Neural cell (in vitro differentiated cells): Measurements from ENCODE around the gene PRDX6. TPM values are rescaled to one million over a fixed set of nuclear protein-coding genes. Genes with fewer than 3 reads are reported as not detected.

Source experiments
- H2AFZ ChIP-seq: fragments of 200-600, 300-800 bp; sonication (generic), shearing (Covaris generic); 2 replicates; pipeline ENCODE4 v1.6.0; 2014; ENCODE audit warnings: low read depth, mild to moderate bottlenecking, antibody characterized with exemption, low read length, moderate library complexity
- H3F3A ChIP-seq: fragments of 200-600 bp; shearing (Covaris generic); 2 replicates; pipeline ENCODE4 v1.6.1; 2016; ENCODE audit warnings: mild to moderate bottlenecking, moderate library complexity, mixed read lengths, antibody characterized with exemption, low read length; ENCODE audit not compliant: insufficient read depth, poor library complexity, severe bottlenecking
- H3K27ac ChIP-seq: fragments of 200-600, 300-800 bp; sonication (generic), shearing (Covaris generic); 2 replicates; pipeline ENCODE4 v1.5.1; 2014; ENCODE audit warnings: mild to moderate bottlenecking, low read length, moderate library complexity
- H3K27me3 ChIP-seq: fragments of 300-800, 200-600 bp; sonication (generic), shearing (Covaris generic); 2 replicates; pipeline ENCODE4 v1.6.0; 2014; ENCODE audit warnings: mild to moderate bottlenecking, low read depth, low read length, moderate library complexity; ENCODE audit not compliant: insufficient read depth
- H3K36me3 ChIP-seq: fragments of 300-800, 200-600 bp; sonication (generic), shearing (Covaris generic); 2 replicates; pipeline ENCODE4 v1.5.1; 2014; ENCODE audit warnings: mild to moderate bottlenecking, antibody characterized with exemption, low read length, moderate library complexity; ENCODE audit not compliant: insufficient read depth
- H3K4me2 ChIP-seq: fragments of 300-800, 200-600 bp; sonication (generic), shearing (Covaris generic); 2 replicates; pipeline ENCODE4 v1.6.0; 2014; ENCODE audit warnings: mild to moderate bottlenecking, low read length
- H3K4me3 ChIP-seq: fragments of 300-800, 200-600 bp; sonication (generic), shearing (Covaris generic); 2 replicates; pipeline ENCODE4 v1.5.1; 2014; ENCODE audit warnings: mild to moderate bottlenecking, low read length, moderate library complexity
- H3K79me2 ChIP-seq: fragments of 200-600 bp; shearing (Covaris generic); replicated peaks from 2 replicates; pipeline ENCODE4 v1.6.0; 2014; ENCODE audit warnings: mild to moderate bottlenecking, low read length, moderate library complexity; ENCODE audit not compliant: insufficient read depth
- H3K9ac ChIP-seq: fragments of 300-800, 200-600 bp; sonication (generic), shearing (Covaris generic); 2 replicates; pipeline ENCODE4 v1.6.1; 2016; ENCODE audit warnings: mild to moderate bottlenecking, low read length, mixed read lengths
- H3K9me2 ChIP-seq: fragments of 200-600 bp; shearing (Covaris generic); 2 replicates; pipeline ENCODE4 v1.6.1; 2016; ENCODE audit warnings: mild to moderate bottlenecking, low read length, mixed read lengths; ENCODE audit not compliant: insufficient read depth
- H3K9me3 ChIP-seq: fragments of 200-600, 300-800 bp; sonication (generic), shearing (Covaris generic); 2 replicates; pipeline ENCODE4 v1.6.1; 2016; ENCODE audit warnings: mild to moderate bottlenecking, mixed run types, low read length, moderate library complexity, mixed read lengths
- H4K20me1 ChIP-seq: fragments of 200-600 bp; shearing (Covaris generic); 2 replicates; pipeline ENCODE4 v1.6.1; 2016; ENCODE audit warnings: mild to moderate bottlenecking, mixed run types; ENCODE audit not compliant: insufficient read depth
- EP300 ChIP-seq: fragments of 450-650 bp; conservative IDR thresholded peaks from 2 replicates; pipeline ENCODE4 v1.6.1; 2014; ENCODE audit warnings: antibody characterized with exemption, mild to moderate bottlenecking, moderate library complexity; ENCODE audit not compliant: poor library complexity, severe bottlenecking
- EZH2 ChIP-seq: fragments of 200-600, 300-800 bp; shearing (Covaris generic), sonication (generic); IDR thresholded peaks from 2 replicates; pipeline ENCODE4 v1.6.1; 2014; ENCODE audit warnings: antibody characterized with exemption, low read length, borderline replicate concordance, mild to moderate bottlenecking; ENCODE audit not compliant: insufficient read depth, poor library complexity, severe bottlenecking
- MXI1 ChIP-seq: fragments of 450-650 bp; conservative IDR thresholded peaks from 2 replicates; pipeline ENCODE4 v1.6.1; 2014; ENCODE audit warnings: antibody characterized with exemption, mild to moderate bottlenecking; ENCODE audit not compliant: poor library complexity, severe bottlenecking
- POLR2AphosphoS5 ChIP-seq: IDR thresholded peaks from 2 replicates; pipeline ENCODE4 v1.6.1; 2012
- RAD21 ChIP-seq: fragments of 450-650 bp; conservative IDR thresholded peaks from 2 replicates; pipeline ENCODE4 v1.6.1; 2014; ENCODE audit warnings: antibody characterized with exemption, mild to moderate bottlenecking, moderate library complexity
- polyA plus RNA-seq: library from polyadenylated mRNA; depleted of rRNA; stranded (reverse); fragments of >200 nt; gene quantifications from 2 replicates; pipeline ENCODE4 v1.2.3, GENCODE V29; 2014
- TF ChIP-seq, protein P1 (sequence below): fragments of 450-650 bp; IDR thresholded peaks from 2 replicates; pipeline ENCODE4 v1.5.1; 2014; ENCODE audit warnings: antibody characterized with exemption, mild to moderate bottlenecking, moderate library complexity; ENCODE audit not compliant: poor library complexity, severe bottlenecking
- TF ChIP-seq, protein P2 (sequence below): IDR thresholded peaks from 2 replicates; pipeline ENCODE4 v1.6.1; 2012; ENCODE audit warnings: borderline replicate concordance

Gene PRDX6
- polyA plus RNA-seq, 1 donor from 2014 or later: 118 TPM

- Histone ChIP-seq H3K4me3 (no peak overlapping the region), H3K27me3 (no peaks in the 10 kb centered on the region), H3K27ac (no peak overlapping the region), H4K20me1 (no peaks in the 10 kb centered on the region), H3K36me3 (no peaks in the 10 kb centered on the region), H3F3A (no peaks in the 10 kb centered on the region), H2AFZ (no peak overlapping the region), H3K9ac (no peak overlapping the region), H3K4me2 (no peak overlapping the region), H3K79me2 (no peaks in the 10 kb centered on the region), H3K9me2 (no peaks in the 10 kb centered on the region), H3K9me3 (no peaks in the 10 kb centered on the region)
- TF ChIP-seq RAD21 (no peak), POLR2AphosphoS5 (no peak)
- TF ChIP-seq, protein P1, sequence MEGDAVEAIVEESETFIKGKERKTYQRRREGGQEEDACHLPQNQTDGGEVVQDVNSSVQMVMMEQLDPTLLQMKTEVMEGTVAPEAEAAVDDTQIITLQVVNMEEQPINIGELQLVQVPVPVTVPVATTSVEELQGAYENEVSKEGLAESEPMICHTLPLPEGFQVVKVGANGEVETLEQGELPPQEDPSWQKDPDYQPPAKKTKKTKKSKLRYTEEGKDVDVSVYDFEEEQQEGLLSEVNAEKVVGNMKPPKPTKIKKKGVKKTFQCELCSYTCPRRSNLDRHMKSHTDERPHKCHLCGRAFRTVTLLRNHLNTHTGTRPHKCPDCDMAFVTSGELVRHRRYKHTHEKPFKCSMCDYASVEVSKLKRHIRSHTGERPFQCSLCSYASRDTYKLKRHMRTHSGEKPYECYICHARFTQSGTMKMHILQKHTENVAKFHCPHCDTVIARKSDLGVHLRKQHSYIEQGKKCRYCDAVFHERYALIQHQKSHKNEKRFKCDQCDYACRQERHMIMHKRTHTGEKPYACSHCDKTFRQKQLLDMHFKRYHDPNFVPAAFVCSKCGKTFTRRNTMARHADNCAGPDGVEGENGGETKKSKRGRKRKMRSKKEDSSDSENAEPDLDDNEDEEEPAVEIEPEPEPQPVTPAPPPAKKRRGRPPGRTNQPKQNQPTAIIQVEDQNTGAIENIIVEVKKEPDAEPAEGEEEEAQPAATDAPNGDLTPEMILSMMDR: no peak
Observed at GRCh38 chr1:173499729-173500128, 22.6 kb downstream of the PRDX6 start.

- Histone ChIP-seq H3K27me3 (no peaks in the 10 kb centered on the region), H3K9me2 (no peaks in the 10 kb centered on the region), H3K79me2 (no peaks in the 10 kb centered on the region), H3K27ac (no peak overlapping the region), H3K4me3 (no peak overlapping the region), H3K4me2 (no peak overlapping the region), H3K9me3 (no peaks in the 10 kb centered on the region), H3F3A (no peaks in the 10 kb centered on the region), H4K20me1 (no peaks in the 10 kb centered on the region), H2AFZ (no peak overlapping the region), H3K36me3 (no peaks in the 10 kb centered on the region), H3K9ac (no peak overlapping the region)
- TF ChIP-seq MXI1: no peak
Observed at GRCh38 chr1:173502104-173502503, 25.0 kb downstream of the PRDX6 start.

GRCh38 chr1:173503391-173503790 is 26.3 kb downstream of the PRDX6 start:
- Histone ChIP-seq H3K4me3 (no peak overlapping the region), H3K27me3 (no peaks in the 10 kb centered on the region), H3F3A (no peaks in the 10 kb centered on the region), H3K36me3 (no peaks in the 10 kb centered on the region), H3K27ac (no peak overlapping the region), H3K9me2 (no peaks in the 10 kb centered on the region), H3K9ac (no peak overlapping the region), H3K4me2 (no peak overlapping the region), H3K79me2 (no peaks in the 10 kb centered on the region), H4K20me1 (no peaks in the 10 kb centered on the region), H3K9me3 (no peaks in the 10 kb centered on the region), H2AFZ (no peak overlapping the region)
- no peak for TF ChIP-seq EZH2
- TF ChIP-seq RAD21: no peak
- no peak for TF ChIP-seq EP300

DNA sequence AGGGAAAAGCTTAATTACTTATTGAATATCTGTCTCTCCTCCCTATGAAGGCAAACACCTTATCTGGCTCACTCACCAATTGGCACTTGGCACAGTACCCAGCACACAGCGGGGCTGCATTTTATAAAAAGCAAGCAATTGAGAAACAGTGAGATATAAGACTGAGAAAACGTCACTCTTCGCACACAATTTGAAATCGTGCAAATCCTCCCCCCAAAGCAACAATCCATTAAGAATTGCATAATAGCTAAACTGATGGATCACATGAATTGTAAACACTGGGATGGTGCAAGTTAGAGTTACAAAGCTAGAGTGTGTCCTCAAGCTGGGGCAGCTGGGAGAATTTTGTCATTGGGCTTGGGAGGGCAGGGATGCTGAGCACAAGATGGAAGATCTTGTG is 27.1 kb downstream of the PRDX6 start:
- Histone ChIP-seq H3K4me3 (no peak overlapping the region), H3K9me2 (no peaks in the 10 kb centered on the region), H4K20me1 (no peaks in the 10 kb centered on the region), H3K4me2 (no peak overlapping the region), H3K79me2 (no peaks in the 10 kb centered on the region), H3K27ac (no peak overlapping the region), H3F3A (no peaks in the 10 kb centered on the region), H3K9me3 (no peaks in the 10 kb centered on the region), H3K36me3 (no peaks in the 10 kb centered on the region), H2AFZ (no peak overlapping the region), H3K9ac (no peak overlapping the region), H3K27me3 (no peaks in the 10 kb centered on the region)
- no peak for TF ChIP-seq RAD21
- TF ChIP-seq, protein P2, sequence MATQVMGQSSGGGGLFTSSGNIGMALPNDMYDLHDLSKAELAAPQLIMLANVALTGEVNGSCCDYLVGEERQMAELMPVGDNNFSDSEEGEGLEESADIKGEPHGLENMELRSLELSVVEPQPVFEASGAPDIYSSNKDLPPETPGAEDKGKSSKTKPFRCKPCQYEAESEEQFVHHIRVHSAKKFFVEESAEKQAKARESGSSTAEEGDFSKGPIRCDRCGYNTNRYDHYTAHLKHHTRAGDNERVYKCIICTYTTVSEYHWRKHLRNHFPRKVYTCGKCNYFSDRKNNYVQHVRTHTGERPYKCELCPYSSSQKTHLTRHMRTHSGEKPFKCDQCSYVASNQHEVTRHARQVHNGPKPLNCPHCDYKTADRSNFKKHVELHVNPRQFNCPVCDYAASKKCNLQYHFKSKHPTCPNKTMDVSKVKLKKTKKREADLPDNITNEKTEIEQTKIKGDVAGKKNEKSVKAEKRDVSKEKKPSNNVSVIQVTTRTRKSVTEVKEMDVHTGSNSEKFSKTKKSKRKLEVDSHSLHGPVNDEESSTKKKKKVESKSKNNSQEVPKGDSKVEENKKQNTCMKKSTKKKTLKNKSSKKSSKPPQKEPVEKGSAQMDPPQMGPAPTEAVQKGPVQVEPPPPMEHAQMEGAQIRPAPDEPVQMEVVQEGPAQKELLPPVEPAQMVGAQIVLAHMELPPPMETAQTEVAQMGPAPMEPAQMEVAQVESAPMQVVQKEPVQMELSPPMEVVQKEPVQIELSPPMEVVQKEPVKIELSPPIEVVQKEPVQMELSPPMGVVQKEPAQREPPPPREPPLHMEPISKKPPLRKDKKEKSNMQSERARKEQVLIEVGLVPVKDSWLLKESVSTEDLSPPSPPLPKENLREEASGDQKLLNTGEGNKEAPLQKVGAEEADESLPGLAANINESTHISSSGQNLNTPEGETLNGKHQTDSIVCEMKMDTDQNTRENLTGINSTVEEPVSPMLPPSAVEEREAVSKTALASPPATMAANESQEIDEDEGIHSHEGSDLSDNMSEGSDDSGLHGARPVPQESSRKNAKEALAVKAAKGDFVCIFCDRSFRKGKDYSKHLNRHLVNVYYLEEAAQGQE: no peak
- no peak for TF ChIP-seq POLR2AphosphoS5
